Heart left ventricle (tissue), 13 donors: ENCODE measurements around the gene CFH.

Experiments
- POLR2A ChIP-seq, 2 donors: fragments of 450-650 bp; IDR thresholded peaks; one replicate each; pipeline ENCODE4 v1.6.1; 2017; ENCODE audit warnings: antibody characterized with exemption in 2 of 2, mild to moderate bottlenecking in 2 of 2, moderate library complexity in 2 of 2
- TF ChIP-seq, protein P1 (sequence below), 12 donors: fragments of 200-600 bp; sonication (generic) in 4 of 12; IDR thresholded peaks; one replicate each; pipeline versions ENCODE4 v1.5.0 to v1.8.0; 2018 to 2022; ENCODE audit warnings: antibody characterized with exemption in 12 of 12, mild to moderate bottlenecking in 5 of 12
- donor health status: ischemic (EF 13 %, LVEDD 7.1; RV severe dilation, severe dysfunction).
- donor health status: DM: no; HTN: yes; CAD: no.
- donor health status: DM: no; HTN: no; CAD: no.
- donor health status: ischemic (EF 25% LVEDD 6.9; RV normal size, moderate dysfunction).
- donor health status: ischemic (EF 25% LVEDD 5.7; RV mildly dilated, moderate dysfunction).
- donor health status: ischemic (EF 35%, LVEDD 5.7; RV mildly dilated, moderate dysfunction).
- donor health status: nonischemic (EF 11% LVEDD 7.7; RV severe dilation, severe dysfunction).
- donor health status: DM: yes; HTN: yes; CAD: no.
- donor health status: PGD.
- donor health status: ischemic (EF 29% LVEDD 5.4; RV normal size, mild dysfunction).
- donor health status: nonischemic (EF 23%, LVEDD 6.1; RV moderate dilation, normal function).

DNA sequence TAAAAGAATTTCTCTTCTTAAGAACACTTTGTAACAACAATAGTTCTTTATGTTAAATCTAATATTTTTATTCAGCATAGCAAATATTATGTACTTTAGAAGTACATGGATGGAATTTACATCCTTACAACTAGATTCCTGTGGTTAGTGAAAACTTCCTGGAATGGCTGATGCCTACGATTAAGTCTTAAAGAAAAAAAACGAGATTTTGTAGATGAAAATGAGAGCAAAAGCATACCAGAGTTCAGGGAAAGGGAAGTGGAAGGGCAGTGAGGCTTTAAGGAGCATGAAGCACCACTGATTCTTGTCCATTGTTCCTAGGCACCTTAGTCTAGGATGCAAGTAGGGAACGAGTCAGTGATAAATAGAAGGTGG, 26.7 kb downstream of the CFH start:
- TF ChIP-seq, protein P1, sequence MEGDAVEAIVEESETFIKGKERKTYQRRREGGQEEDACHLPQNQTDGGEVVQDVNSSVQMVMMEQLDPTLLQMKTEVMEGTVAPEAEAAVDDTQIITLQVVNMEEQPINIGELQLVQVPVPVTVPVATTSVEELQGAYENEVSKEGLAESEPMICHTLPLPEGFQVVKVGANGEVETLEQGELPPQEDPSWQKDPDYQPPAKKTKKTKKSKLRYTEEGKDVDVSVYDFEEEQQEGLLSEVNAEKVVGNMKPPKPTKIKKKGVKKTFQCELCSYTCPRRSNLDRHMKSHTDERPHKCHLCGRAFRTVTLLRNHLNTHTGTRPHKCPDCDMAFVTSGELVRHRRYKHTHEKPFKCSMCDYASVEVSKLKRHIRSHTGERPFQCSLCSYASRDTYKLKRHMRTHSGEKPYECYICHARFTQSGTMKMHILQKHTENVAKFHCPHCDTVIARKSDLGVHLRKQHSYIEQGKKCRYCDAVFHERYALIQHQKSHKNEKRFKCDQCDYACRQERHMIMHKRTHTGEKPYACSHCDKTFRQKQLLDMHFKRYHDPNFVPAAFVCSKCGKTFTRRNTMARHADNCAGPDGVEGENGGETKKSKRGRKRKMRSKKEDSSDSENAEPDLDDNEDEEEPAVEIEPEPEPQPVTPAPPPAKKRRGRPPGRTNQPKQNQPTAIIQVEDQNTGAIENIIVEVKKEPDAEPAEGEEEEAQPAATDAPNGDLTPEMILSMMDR (IDR thresholded peaks at IDR 0.05) = no peak
- no peak for TF ChIP-seq POLR2A (IDR thresholded peaks at IDR 0.05)
